Measurements from ENCODE around the gene CLCNKA.
"Not testable (repeated sequence)": the region's sequence is repeated elsewhere in the genome, so short reads cannot be mapped to it uniquely, and the experiment has no call there.

Gene CLCNKA

GRCh38 chr1:15997637-15998280 lies 24.1 kb upstream of the CLCNKA start:
- Histone ChIP-seq H4K20me1 (ENCODE audit: insufficient read depth, low read length) (no peaks in the 10 kb centered on the region), H2AFZ (ENCODE audit: low read length) (no peak overlapping the region), H3K9ac (ENCODE audit: low read length) (no peak overlapping the region), H3K79me2 (ENCODE audit: low read length) (no peaks in the 10 kb centered on the region), H3K4me3 (ENCODE audit: low read length) (no peak overlapping the region), H3K4me2 (ENCODE audit: low read depth, low read length) (no peak overlapping the region), H3F3A (ENCODE audit: insufficient read depth, low read length) (no peaks in the 10 kb centered on the region), H3K27me3 (replicated peaks; ENCODE audit: insufficient read depth, low read length) (peaks cover 38% of the 10 kb centered on the region), H3K9me3 (replicated peaks; ENCODE audit: insufficient read depth, low read length) (no peaks in the 10 kb centered on the region), H3K36me3 (replicated peaks; ENCODE audit: insufficient read depth, low read length) (no peaks in the 10 kb centered on the region), H3K27ac (ENCODE audit: low read length) (no peak overlapping the region), H3K4me1 (ENCODE audit: low read length) (no peaks in the 10 kb centered on the region), H3K9me2 (replicated peaks; ENCODE audit: insufficient read depth, low read length) (no peaks in the 10 kb centered on the region)
- TF ChIP-seq CTCF (IDR thresholded peaks at IDR 0.05; ENCODE audit: low read length) (no peak), EZH2 (optimal IDR thresholded peaks at IDR 0.05; ENCODE audit: low read depth, low read length) (no peak), EZH2phosphoT487 (IDR thresholded peaks at IDR 0.05; ENCODE audit: low read length) (no peak)
- DNase-seq: no peak

- DNase-seq: no peak
- TF ChIP-seq EZH2phosphoT487 (IDR thresholded peaks at IDR 0.05; ENCODE audit: low read length): no peak
- no peak for TF ChIP-seq CTCF (IDR thresholded peaks at IDR 0.05; ENCODE audit: low read length)
- no peak for TF ChIP-seq EZH2 (optimal IDR thresholded peaks at IDR 0.05; ENCODE audit: low read depth, low read length)
- H3K9ac ChIP-seq (ENCODE audit: low read length): no peak overlapping the region
- H3K79me2 ChIP-seq (ENCODE audit: low read length): no peaks in the 10 kb centered on the region
- H3K4me3 ChIP-seq (ENCODE audit: low read length): no peak overlapping the region
- H3K27ac ChIP-seq (ENCODE audit: low read length): no peak overlapping the region
- H3F3A ChIP-seq (ENCODE audit: insufficient read depth, low read length): no peaks in the 10 kb centered on the region
- no peaks in the 10 kb centered on the region for H3K4me1 ChIP-seq (ENCODE audit: low read length)
- no peaks in the 10 kb centered on the region for H3K9me2 ChIP-seq (replicated peaks; ENCODE audit: insufficient read depth, low read length)
- H3K9me3 ChIP-seq (replicated peaks; ENCODE audit: insufficient read depth, low read length): no peaks in the 10 kb centered on the region
- H3K27me3 ChIP-seq (replicated peaks; ENCODE audit: insufficient read depth, low read length): peaks cover 38% of the 10 kb centered on the region
- no peaks in the 10 kb centered on the region for H4K20me1 ChIP-seq (ENCODE audit: insufficient read depth, low read length)
- no peaks in the 10 kb centered on the region for H3K36me3 ChIP-seq (replicated peaks; ENCODE audit: insufficient read depth, low read length)
- H3K4me2 ChIP-seq (ENCODE audit: low read depth, low read length): no peak overlapping the region
- no peak overlapping the region for H2AFZ ChIP-seq (ENCODE audit: low read length)
Measured at GRCh38 chr1:15998929-15999328, 22.9 kb upstream of the CLCNKA start.

DNA sequence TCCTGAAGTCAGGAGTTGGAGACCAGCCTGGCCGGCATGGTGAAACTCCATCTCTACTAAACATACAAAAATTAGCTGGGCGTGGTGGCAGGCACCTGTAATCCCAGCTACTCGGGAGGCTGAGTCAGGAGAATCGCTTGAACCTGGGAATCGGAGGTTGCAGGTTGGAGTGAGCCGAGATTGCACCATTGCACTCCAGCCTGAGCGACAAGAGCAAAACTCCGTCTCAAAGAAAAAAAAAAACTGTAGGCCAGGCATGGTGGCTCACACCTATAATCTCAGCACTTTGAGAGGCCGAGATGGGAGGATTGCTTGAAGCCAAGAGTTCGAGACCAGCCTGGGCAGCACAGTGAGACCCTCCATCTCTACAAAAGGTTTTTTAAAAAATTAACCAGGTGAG lies 20.6 kb upstream of the CLCNKA start:
- not testable (repeated sequence) for H3K79me2 ChIP-seq (ENCODE audit: low read length); H3K4me2 ChIP-seq (ENCODE audit: low read depth, low read length); H2AFZ ChIP-seq (ENCODE audit: low read length); H3K9ac ChIP-seq (ENCODE audit: low read length); H3K9me2 ChIP-seq (replicated peaks; ENCODE audit: insufficient read depth, low read length); H3K4me3 ChIP-seq (ENCODE audit: low read length); H3F3A ChIP-seq (ENCODE audit: insufficient read depth, low read length); H3K36me3 ChIP-seq (replicated peaks; ENCODE audit: insufficient read depth, low read length); DNase-seq; H4K20me1 ChIP-seq (ENCODE audit: insufficient read depth, low read length); H3K4me1 ChIP-seq (ENCODE audit: low read length); H3K27ac ChIP-seq (ENCODE audit: low read length); H3K9me3 ChIP-seq (replicated peaks; ENCODE audit: insufficient read depth, low read length)
- peaks cover 46% of the 10 kb centered on the region for H3K27me3 ChIP-seq (replicated peaks; ENCODE audit: insufficient read depth, low read length)

GRCh38 chr1:16005597-16005996 lies 16.2 kb upstream of the CLCNKA start:
- DNase-seq: no peak
- Histone ChIP-seq H3K4me1 (ENCODE audit: low read length) (no peaks in the 10 kb centered on the region), H3K4me2 (ENCODE audit: low read depth, low read length) (no peak overlapping the region), H2AFZ (ENCODE audit: low read length) (no peak overlapping the region), H3K9me3 (replicated peaks; ENCODE audit: insufficient read depth, low read length) (no peaks in the 10 kb centered on the region), H3K36me3 (replicated peaks; ENCODE audit: insufficient read depth, low read length) (no peaks in the 10 kb centered on the region), H3F3A (ENCODE audit: insufficient read depth, low read length) (no peaks in the 10 kb centered on the region), H3K4me3 (ENCODE audit: low read length) (no peak overlapping the region), H3K27me3 (replicated peaks; ENCODE audit: insufficient read depth, low read length) (peaks cover 20% of the 10 kb centered on the region), H4K20me1 (ENCODE audit: insufficient read depth, low read length) (no peaks in the 10 kb centered on the region), H3K9me2 (replicated peaks; ENCODE audit: insufficient read depth, low read length) (no peaks in the 10 kb centered on the region), H3K79me2 (ENCODE audit: low read length) (no peaks in the 10 kb centered on the region), H3K27ac (ENCODE audit: low read length) (no peak overlapping the region), H3K9ac (ENCODE audit: low read length) (no peak overlapping the region)
- TF ChIP-seq EZH2phosphoT487 (IDR thresholded peaks at IDR 0.05; ENCODE audit: low read length): no peak
- no peak for TF ChIP-seq EZH2 (optimal IDR thresholded peaks at IDR 0.05; ENCODE audit: low read depth, low read length)
- TF ChIP-seq CTCF (IDR thresholded peaks at IDR 0.05; ENCODE audit: low read length): no peak
